Transverse colon (tissue), 4 donors: ENCODE measurements around the gene RP9. TPM values are rescaled to one million over a fixed set of nuclear protein-coding genes. Genes with fewer than 3 reads are reported as not detected.

Experiments used
- DNase-seq: peaks from one replicate; pipeline ENCODE4 v3.0.0-alpha.2; 2019
- H3K27ac ChIP-seq, 4 donors: fragments of 200-600 bp; sonication (generic); 2 replicates each; pipeline ENCODE4 v1.5.1; 2016 to 2018; ENCODE audit warnings: inconsistent platforms in 4 of 4
- H3K27me3 ChIP-seq: fragments of 200-600 bp; sonication (generic); 2 replicates; pipeline ENCODE4 v1.5.1; 2017; ENCODE audit warnings: inconsistent platforms
- H3K36me3 ChIP-seq, 4 donors: fragments of 200-600 bp; sonication (generic); 2 replicates each; pipeline ENCODE4 v1.5.1; 2017 to 2019; ENCODE audit warnings: inconsistent platforms in 4 of 4
- H3K4me1 ChIP-seq, 4 donors: fragments of 200-600 bp; sonication (generic); 2 replicates each; pipeline ENCODE4 v1.5.1; 2017 to 2020; ENCODE audit warnings: inconsistent platforms in 4 of 4
- H3K4me3 ChIP-seq, 4 donors: fragments of 200-600 bp; sonication (generic); 1 replicate in 1 of 4; 2 replicates in 3 of 4; pipeline versions ENCODE4 v1.5.1 to v1.6.1; 2017 to 2019; ENCODE audit warnings: inconsistent platforms in 4 of 4
- H3K9me3 ChIP-seq, 2 donors: fragments of 200-600 bp; sonication (generic); 2 replicates each; pipeline ENCODE4 v1.5.1; 2017 to 2019; ENCODE audit warnings: inconsistent platforms in 2 of 2
- CTCF ChIP-seq, 5 experiments: fragments of 200-600 bp in 3 of 5; fragments of 450-650 bp in 2 of 5; sonication (generic) in 3 of 5; IDR thresholded peaks; 1 replicate in 2 of 5; 2 replicates in 3 of 5; pipeline ENCODE4 v1.5.1; 2016 to 2017; ENCODE audit warnings: antibody characterized with exemption in 5 of 5, inconsistent platforms in 3 of 5, mild to moderate bottlenecking in 2 of 5, moderate library complexity in 1 of 5
- EP300 ChIP-seq: sonication (generic); formaldehyde crosslinking; IDR thresholded peaks from one replicate; pipeline ENCODE4 v1.6.1; 2017; ENCODE audit warnings: antibody characterized with exemption, low read depth
- POLR2A ChIP-seq: fragments of 450-650 bp; IDR thresholded peaks from one replicate; pipeline ENCODE4 v1.6.1; 2016; ENCODE audit warnings: antibody characterized with exemption, mild to moderate bottlenecking, moderate library complexity
- POLR2AphosphoS5 ChIP-seq, 3 donors: sonication (generic); formaldehyde crosslinking; IDR thresholded peaks; one replicate each; pipeline ENCODE4 v1.6.1; 2016; ENCODE audit warnings: antibody characterized with exemption in 3 of 3
- WGBS, 2 donors: methylation state at CpG; one replicate each; pipeline ENCODE4 v1.1.5; 2018; ENCODE audit warnings: low coverage in 1 of 2; 5-methylcytosine and 5-hydroxymethylcytosine counted together
- in situ Hi-C, 4 donors: fragments of 200-750 bp; cut with MboI; loops; one replicate each; pipeline versions ENCODE4 v1.15.0 to v1.15.1; 2017; ENCODE audit warnings: low sequenced_read_pairs in 3 of 4, low pct_ligation_motif_present in 1 of 4, low pct_unique_long_range_greater_than_20kb in 1 of 4
- intact Hi-C: fragments of 100-400 bp; cut with DNase I; formaldehyde crosslinking; loops from one replicate; pipeline ENCODE4 v1.15.1; 2023; ENCODE audit warnings: low total_unique reads
- total RNA-seq, 4 donors: library from RNA; depleted of rRNA; stranded (reverse); fragments of >200 nt; gene quantifications; one replicate each; pipeline ENCODE4 v1.1.0, GENCODE V29; 2016

RP9 gene
- total RNA-seq, 4 donors from 2014 or later: 2.0 to 55.7 (median 14.6) TPM

- Histone ChIP-seq H3K4me1 (no peaks in the 10 kb centered on the region), H3K9me3 (no peaks in the 10 kb centered on the region), H3K27ac (no peak overlapping the region), H3K27me3 (no peaks in the 10 kb centered on the region), H3K36me3 (peaks cover 0 to 3% (median 0%) of the 10 kb centered on the region in 4 donors), H3K4me3 (no peak overlapping the region)
- 91% methylated on average over 7 of the region's 7 CpGs; no CpG with 5 or more reads in 1 of the 2 donors for WGBS, 2 donors
- in situ Hi-C loops: no loop called here
- TF ChIP-seq EP300 (no peak), POLR2A (no peak), CTCF (IDR thresholded peaks at IDR 0.05) (no peak), POLR2AphosphoS5 (IDR thresholded peaks at IDR 0.05) (no peak)
- intact Hi-C loops: no loop called here
- no peak for DNase-seq
Measured at GRCh38 chr7:33089142-33089541, 20.1 kb downstream of the RP9 start.

- Histone ChIP-seq H3K27me3 (no peaks in the 10 kb centered on the region), H3K27ac (no peak overlapping the region), H3K9me3 (no peaks in the 10 kb centered on the region), H3K36me3 (no peaks in the 10 kb centered on the region), H3K4me1 (no peaks in the 10 kb centered on the region), H3K4me3 (no peak overlapping the region)
- no peak for DNase-seq
- in situ Hi-C loops: no loop called here
- intact Hi-C loops: no loop called here
- WGBS, 2 donors: 90 to 95% methylated on average over 2 of the region's 2 CpGs
- no peak for TF ChIP-seq POLR2AphosphoS5 (IDR thresholded peaks at IDR 0.05)
- no peak for TF ChIP-seq EP300
- no peak for TF ChIP-seq POLR2A
- no peak for TF ChIP-seq CTCF (IDR thresholded peaks at IDR 0.05)
Measured at GRCh38 chr7:33087858-33088257, 21.3 kb downstream of the RP9 start.

- intact Hi-C loops (no loop called here), in situ Hi-C loops (no loop called here)
- TF ChIP-seq EP300: no peak
- no peak for TF ChIP-seq POLR2A
- no peak for TF ChIP-seq CTCF (IDR thresholded peaks at IDR 0.05)
- TF ChIP-seq POLR2AphosphoS5 (IDR thresholded peaks at IDR 0.05): no peak
- H3K4me3 ChIP-seq: no peak overlapping the region
- H3K27ac ChIP-seq: no peak overlapping the region
- no peaks in the 10 kb centered on the region for H3K36me3 ChIP-seq
- WGBS, 2 donors: 29 to 74% methylated on average over 2 of the region's 2 CpGs
- no peaks in the 10 kb centered on the region for H3K27me3 ChIP-seq
- no peaks in the 10 kb centered on the region for H3K9me3 ChIP-seq
- H3K4me1 ChIP-seq: no peaks in the 10 kb centered on the region
- DNase-seq: no peak
Measured at GRCh38 chr7:33087356-33087755, 21.8 kb downstream of the RP9 start.

GRCh38 chr7:33079763-33080690 lies 29.2 kb downstream of the RP9 start:
- in situ Hi-C loops: no loop called here
- H3K27me3 ChIP-seq: no peaks in the 10 kb centered on the region
- TF ChIP-seq POLR2AphosphoS5 (IDR thresholded peaks at IDR 0.05) (no peak), CTCF (IDR thresholded peaks at IDR 0.05) (no peak), EP300 (no peak)
- H3K27ac ChIP-seq: no peak overlapping the region
- no peaks in the 10 kb centered on the region for H3K9me3 ChIP-seq
- no peak overlapping the region for H3K4me3 ChIP-seq
- WGBS, 2 donors: 91 to 92% methylated on average over 7 to 9 of the region's 9 CpGs
- H3K4me1 ChIP-seq: no peaks in the 10 kb centered on the region
- intact Hi-C loops: no loop called here
- no peaks in the 10 kb centered on the region for H3K36me3 ChIP-seq
- DNase-seq: no peak
